NCI-H526 (cell line): Measurements from ENCODE around the gene ARL8A.
"Not testable (repeated sequence)": the region's sequence is repeated elsewhere in the genome, so short reads cannot be mapped to it uniquely, and the experiment has no call there.

Source experiments
- DNase-seq, 2 experiments: peaks; one replicate each; lab custom pipeline; 2025; lab: John Stamatoyannopoulos, UW

ARL8A gene

DNA sequence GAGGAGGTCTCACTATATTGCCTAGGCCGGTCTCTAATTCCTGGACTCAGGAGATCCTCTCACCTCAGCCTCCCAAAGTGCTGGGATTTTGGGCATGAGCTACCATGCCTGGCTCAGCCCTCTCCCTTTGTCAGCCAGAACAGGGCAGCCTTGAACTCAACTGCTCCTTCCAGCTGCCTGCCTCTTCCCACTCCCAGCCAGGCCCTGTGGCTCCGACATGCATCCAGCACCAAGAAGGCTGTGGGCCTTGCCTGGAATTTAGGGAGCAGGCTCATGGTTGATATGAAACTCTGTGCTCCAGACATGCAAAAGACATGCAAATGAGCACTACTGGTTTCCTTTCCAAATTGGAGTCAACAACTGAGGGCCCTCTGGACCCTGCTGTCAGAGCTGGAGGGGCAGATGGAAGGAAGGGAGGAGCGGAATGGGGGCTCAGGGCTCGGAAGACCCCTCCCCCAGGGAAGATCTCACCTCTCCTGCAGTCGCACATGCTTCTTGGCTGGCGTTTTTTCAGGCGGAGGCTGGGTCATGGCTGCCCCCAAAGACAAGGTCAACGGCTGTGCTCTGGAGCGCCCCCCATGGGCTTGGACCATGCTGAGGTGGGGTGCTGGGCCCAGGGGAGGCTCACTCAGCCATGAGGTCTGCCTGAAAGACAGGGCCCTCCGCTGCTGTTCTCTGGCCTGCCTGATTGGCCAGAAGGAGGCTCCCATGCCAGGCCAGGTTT is 14.4 kb upstream of the ARL8A start:
- peak; percentile 91 to 93 for DNase-seq

DNA sequence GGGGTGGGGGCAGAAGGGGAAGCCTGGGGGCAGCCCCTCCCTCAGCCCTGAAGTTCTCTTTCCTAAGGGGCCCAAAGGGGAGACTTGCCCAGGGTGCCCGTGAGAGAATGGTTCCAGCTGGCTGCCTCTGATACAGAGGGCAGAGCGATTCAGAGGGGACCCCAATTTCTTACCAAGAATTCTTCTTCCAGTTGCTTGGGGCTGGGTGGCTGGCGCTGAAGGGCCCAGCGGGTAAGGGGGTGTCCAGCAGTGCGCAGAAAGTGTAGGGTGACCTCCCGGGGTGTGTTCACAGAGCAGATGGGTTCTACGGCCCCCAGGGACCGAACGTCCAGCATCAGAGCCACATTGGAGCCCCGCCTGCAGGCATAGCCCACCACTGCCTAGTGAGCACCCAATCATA is 13.4 kb upstream of the ARL8A start:
- no peak for DNase-seq

DNA sequence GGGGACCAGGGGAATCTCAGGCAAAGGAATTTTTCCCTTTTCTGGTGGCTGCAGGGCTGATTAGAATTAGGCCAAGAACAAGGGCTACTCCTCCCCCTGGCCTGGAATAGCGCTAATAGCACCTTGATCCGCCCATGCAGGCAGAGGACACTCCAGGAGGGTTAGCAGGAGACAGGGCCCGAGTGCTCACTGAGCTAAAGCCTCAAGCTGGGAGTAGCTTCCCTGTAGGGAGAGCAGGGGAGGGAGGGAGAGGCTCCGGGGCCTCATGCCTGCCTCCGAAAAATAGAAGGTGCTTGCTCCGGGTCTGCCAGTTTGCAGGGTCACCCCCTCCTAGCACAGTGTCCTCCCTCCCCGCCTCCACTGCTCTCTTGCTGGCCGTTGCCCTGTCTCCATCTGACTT is 12.1 kb upstream of the ARL8A start:
- DNase-seq: no peak

GRCh38 chr1:202155478-202156021 is 11.0 kb upstream of the ARL8A start:
- DNase-seq: no peak

- DNase-seq: peak; percentile 51 to 78
Measured at GRCh38 chr1:202154766-202155477, 10.4 kb upstream of the ARL8A start.

DNA sequence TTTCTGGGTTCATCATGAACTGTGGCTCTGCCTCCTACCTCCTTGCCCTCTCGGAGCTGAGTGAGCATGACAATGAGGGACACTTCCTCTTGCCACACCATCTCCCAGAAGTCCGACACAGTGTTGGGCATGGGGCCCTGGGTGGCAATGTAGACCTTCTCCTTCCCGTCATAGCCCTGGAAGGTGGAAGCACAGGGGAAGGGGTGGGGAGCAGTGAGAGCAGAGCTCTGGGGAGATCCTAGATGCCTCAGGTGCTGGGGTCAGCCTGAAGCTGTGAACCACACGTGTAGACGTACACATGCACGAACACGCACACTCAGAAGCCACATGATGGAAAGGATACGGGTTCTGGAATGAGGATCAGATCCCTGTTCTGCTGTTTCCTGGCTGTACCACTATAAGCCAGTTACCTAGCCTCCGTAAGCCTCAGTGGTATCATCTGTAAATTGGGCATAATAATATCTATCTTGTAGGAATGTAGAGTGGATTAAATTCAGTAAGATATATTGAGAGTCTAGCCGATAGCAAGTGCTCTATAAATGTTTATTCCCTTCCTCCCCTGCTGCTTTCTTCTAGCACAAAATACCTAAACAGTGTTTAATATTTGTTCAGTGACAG is 9.7 kb upstream of the ARL8A start:
- no peak for DNase-seq

DNA sequence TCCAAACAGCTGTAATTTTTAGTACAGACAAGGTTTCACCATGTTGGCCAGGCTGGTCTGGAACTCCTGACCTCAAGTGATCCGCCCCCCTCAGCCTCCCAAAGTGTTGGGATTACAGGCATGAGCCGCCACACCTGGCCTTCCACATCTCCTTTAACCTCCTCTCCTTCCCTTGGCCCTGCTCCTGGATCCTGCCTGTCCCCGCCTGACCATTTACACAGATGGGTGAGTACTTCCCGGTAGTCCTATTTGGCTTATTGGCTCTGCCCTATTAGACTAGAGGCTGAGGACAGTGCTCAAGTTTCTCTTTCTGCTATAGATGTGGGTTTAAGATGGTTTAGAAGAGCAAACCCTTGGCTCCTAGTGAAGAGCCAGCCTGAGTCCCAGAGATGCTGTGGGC is 8.7 kb upstream of the ARL8A start:
- DNase-seq: no peak

DNA sequence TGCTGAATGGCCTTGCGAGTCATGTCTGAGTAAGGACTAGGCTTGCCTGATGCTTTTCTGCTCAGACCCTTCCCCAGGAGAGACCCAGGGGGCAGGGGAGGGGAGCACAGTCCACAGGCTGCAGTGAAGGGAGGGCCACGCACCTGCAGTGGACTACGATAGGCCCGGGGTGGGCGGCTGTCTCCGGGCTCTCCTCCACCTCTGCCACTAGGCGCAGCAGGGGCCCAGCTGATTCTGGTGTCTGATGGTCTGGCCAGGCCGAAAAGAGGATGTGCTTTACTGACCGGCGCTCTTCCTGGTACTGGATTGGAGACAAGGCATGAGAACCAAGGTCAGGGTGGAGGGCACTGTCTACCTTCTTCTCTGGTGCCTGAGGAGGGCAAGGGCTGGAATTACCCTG is 7.9 kb upstream of the ARL8A start:
- no peak for DNase-seq

DNA sequence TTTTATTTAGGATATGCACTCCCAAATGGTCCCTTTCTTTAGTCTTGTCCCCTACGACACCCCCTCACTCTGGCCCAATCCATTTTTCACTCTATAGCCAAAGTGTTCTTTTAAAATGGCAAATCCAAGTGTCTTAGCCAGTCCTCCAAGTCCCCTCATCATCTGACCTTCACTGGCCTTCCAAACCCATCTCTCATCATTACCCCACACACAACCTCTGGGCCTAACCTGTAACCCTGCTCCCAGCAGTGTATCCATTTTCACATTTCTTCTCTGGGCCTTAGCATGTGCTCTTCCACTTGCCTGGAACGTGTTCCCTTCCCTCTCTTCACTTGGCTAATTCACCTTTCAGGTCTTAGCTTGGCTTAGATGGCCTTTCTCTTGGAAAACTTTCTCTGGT is 6.5 kb upstream of the ARL8A start:
- DNase-seq: no peak

DNA sequence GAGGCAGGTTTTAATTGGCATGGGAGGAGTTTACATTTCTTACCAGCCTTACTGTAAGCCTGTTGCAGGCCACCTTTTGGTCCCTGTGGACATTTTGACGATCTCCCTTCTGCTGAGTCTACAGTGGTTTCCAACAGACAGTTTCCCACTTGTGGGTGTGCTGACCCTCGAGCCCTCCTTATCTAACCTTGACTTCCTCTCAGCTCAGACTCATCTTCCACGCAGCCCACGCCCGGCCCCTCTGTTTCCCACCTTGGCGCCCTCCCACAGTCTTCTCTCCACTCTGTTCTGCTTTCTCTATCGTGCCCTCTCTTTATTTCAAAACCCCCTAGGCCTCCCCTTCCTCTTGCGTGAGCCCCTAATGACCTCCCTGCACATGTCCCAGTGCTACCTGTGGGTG is 6.1 kb upstream of the ARL8A start:
- DNase-seq: no peak

- DNase-seq: no peak
Measured at GRCh38 chr1:202150187-202150586, 5.7 kb upstream of the ARL8A start.

- no peak for DNase-seq
Measured at GRCh38 chr1:202149566-202149965, 5.0 kb upstream of the ARL8A start.

GRCh38 chr1:202148391-202148790 is 3.9 kb upstream of the ARL8A start:
- no peak for DNase-seq

- no peak for DNase-seq
Measured at GRCh38 chr1:202146993-202147392, 2.5 kb upstream of the ARL8A start.

- DNase-seq: no peak
Measured at GRCh38 chr1:202146279-202146678, 1.7 kb upstream of the ARL8A start.

DNA sequence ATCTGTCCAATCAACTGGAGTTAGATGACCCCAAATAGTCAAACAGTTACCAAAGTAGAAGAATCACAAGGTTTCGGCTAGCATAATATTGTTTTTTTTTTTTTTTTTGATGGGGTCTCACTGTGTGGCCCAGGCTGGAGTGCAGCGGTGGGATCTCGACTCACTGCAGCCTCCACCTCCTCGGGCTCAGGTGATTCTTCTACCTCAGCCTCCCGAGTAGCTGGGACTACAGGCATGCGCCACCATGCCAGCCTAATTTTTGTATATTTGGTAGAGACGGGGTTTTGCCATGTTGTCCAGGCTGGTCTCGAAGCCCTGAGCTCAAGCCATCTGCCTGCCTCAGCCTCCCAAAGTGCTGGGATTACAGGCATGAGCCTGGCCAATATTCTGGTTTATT is 1.2 kb upstream of the ARL8A start:
- not testable (repeated sequence) for DNase-seq

DNA sequence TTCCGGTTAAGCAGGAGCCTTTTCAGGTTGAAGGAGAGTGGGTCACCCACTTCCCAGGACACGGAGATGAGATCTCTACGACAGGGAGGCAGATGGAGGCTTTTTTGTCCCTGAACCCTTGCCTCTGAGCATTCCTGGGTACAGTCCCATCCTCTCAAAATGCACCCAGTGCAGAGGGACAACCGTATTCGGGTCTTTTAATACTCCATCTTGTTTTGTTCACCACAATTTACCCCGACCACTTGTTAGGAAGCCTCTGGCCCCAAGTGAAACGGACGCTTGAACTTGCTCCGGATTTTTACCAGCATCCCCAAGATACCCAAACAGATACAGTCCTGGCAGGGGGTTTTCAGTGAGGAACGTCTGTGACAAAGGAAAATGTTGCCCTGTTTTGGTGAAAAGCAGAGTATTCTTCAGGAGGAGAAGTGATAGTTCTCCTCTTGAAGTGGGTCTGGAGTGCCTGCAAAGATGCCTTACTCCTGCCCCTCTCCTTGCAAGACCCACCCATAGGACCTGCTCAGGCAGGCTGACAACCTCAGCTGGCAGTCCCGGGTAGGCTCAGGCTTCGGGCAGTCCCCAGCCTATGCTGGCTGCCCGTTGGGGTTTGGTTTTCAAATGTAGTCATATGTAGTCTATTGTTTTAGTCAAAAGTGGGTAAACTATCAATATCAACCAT is 669 bp upstream of the ARL8A start:
- no peak for DNase-seq

GRCh38 chr1:202143768-202144401 is 652 bp downstream of the ARL8A start:
- peak in 1 of 2 experiments; percentile 41 for DNase-seq

DNA sequence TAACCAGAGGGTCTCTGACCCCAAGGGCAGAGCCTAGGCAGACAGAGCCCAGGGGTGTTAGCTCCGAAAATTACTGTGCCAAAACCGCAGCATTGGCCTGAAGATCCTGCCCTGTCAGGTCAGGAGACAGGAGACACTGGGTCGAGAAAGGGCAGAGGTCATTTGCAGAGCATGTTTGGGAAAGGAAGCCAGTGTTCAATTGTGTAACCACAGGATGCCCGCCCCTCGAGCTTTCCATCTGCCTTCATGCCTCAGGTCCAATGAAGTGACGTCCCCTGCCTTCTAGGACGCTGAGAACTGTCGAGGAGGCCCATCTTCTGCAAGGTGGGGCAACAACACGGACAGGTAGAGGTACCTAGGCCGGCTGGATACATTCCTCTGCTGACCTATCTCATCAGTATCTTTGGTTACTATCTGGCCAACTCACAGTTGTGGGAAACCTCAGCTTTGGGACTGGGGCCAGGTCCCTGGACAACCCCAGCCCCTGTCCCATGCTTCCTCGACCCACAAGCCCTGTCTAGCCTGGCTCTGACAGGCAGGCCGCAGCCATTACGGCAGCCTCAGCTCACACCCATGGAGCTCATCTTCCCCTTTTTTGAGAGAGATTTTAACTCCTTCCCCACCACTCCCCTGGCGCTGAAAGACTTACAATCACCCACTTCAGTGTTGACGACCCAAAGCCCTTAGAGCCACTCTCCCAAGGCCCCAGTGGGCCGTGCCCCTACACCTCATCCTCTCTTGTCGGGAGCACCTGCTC is 1.3 kb downstream of the ARL8A start:
- DNase-seq: no peak

DNA sequence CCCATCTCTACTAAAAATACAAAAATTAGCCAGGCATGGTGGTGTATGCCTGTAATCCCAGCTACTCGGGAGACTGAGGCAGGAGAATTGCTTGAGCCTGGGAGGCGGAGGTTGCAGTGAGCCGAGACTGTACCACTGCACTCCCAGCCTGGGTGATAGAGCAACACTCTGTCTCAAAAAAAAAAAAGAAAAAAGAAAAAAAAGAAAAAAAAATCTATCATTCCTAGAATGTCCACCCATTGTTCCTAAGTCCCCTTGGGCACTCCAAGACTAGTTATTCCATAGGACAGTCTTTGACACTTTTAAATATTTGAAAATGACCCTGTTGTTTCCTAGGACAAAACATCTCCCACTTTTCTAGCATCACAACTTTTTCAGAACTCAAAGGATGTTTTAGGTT is 3.1 kb downstream of the ARL8A start:
- DNase-seq: not testable (repeated sequence)

DNA sequence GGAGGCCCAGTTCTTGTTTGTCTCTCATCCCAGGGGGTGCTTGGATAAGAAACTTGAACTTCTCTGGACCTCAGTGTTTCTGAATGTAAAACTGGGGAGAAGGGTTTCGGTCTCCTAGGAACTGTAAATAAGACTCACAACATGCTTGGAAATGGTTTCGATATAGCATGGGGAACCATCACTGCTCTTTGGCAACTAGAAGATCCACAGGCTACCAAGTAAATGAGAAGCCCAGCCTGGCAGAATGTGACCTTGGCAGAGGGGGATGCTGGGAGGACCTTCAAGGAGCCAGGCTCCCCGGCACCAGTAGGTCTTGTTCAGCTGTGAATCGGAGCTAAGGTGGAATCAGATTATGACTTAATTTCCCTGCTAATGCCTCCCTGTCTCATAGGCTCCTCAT is 3.7 kb downstream of the ARL8A start:
- no peak for DNase-seq
